H1 (cell line): Measurements from ENCODE around the gene CARD14. TPM values are rescaled to one million over a fixed set of nuclear protein-coding genes. Genes with fewer than 3 reads are reported as not detected.

Experiments used
- CTCF ChIA-PET: fragments of 300-600 bp; sonication (Branson Sonifier 250); formaldehyde crosslinking; loops from one replicate; lab custom pipeline; 2021; ENCODE audit not compliant: partially characterized antibody; lab: Charles Lee
- POLR2A ChIA-PET: fragments of 300-600 bp; sonication (Branson Sonifier 250); formaldehyde crosslinking; loops from one replicate; lab custom pipeline; 2021; ENCODE audit warnings: inconsistent platforms; ENCODE audit not compliant: partially characterized antibody; lab: Charles Lee
- DNase-seq, 2 experiments: peaks; one replicate each; pipeline versions ENCODE4 v3.0.0 to v3.0.0-alpha.2; 2010 to 2022; ENCODE audit warnings: low spot score in 2 of 2, low read depth in 1 of 2, mixed read lengths in 1 of 2
- FAIRE-seq: peaks from 2 replicates; lab custom pipeline; 2011; peaks lifted over from hg19 to GRCh38; lab: Jason Lieb, UNC
- H2AFZ ChIP-seq: 2 replicates; pipeline ENCODE4 v1.8.1; 2012; ENCODE audit warnings: low read length, inconsistent platforms
- H2AK5ac ChIP-seq: 2 replicates; pipeline ENCODE4 v1.6.1; 2013; ENCODE audit warnings: low read depth, low read length
- H2BK120ac ChIP-seq: replicated peaks from 2 replicates; pipeline ENCODE3; 2013; ENCODE audit warnings: low read depth, low read length, inconsistent platforms
- H2BK12ac ChIP-seq: 2 replicates; pipeline ENCODE4 v1.6.1; 2013; ENCODE audit warnings: low read depth, low read length
- H2BK15ac ChIP-seq: 2 replicates; pipeline ENCODE4 v1.6.1; 2013; ENCODE audit warnings: low read length
- H2BK20ac ChIP-seq: 2 replicates; pipeline ENCODE4 v1.6.1; 2013; ENCODE audit warnings: low read length
- H2BK5ac ChIP-seq: 2 replicates; pipeline ENCODE4 v1.6.1; 2013; ENCODE audit warnings: low read depth, low read length
- H3K14ac ChIP-seq: 2 replicates; pipeline ENCODE4 v1.6.1; 2013; ENCODE audit warnings: inconsistent platforms; ENCODE audit not compliant: insufficient read length
- H3K18ac ChIP-seq: 2 replicates; pipeline ENCODE4 v1.6.1; 2013; ENCODE audit warnings: low read length; ENCODE audit errors: extremely low read depth
- H3K23ac ChIP-seq: 2 replicates; pipeline ENCODE4 v1.6.1; 2013; ENCODE audit warnings: inconsistent platforms; ENCODE audit not compliant: insufficient read length
- H3K23me2 ChIP-seq: 2 replicates; pipeline ENCODE4 v1.6.1; 2013; ENCODE audit warnings: low read depth, low read length
- H3K27ac ChIP-seq: 2 replicates; pipeline ENCODE4 v1.6.1; 2011; ENCODE audit warnings: low read depth, low read length, inconsistent platforms
- H3K27me3 ChIP-seq, 4 experiments: replicated peaks in 1 of 4; 1 replicate in 1 of 4; 2 replicates in 3 of 4; pipeline versions ENCODE4 v1.6.1 to v1.8.1; 2011 to 2013; ENCODE audit warnings: low read length in 3 of 4, mild to moderate bottlenecking in 3 of 4, inconsistent platforms in 2 of 4, mixed read lengths in 2 of 4, moderate library complexity in 1 of 4; ENCODE audit not compliant: control insufficient read depth in 3 of 4, insufficient read depth in 3 of 4; ENCODE audit errors: extremely low read depth in 1 of 4
- H3K36me3 ChIP-seq, 4 experiments: 2 replicates each; pipeline versions ENCODE4 v1.6.1 to v1.8.1; 2011 to 2013; ENCODE audit warnings: mild to moderate bottlenecking in 4 of 4, low read length in 3 of 4, moderate library complexity in 2 of 4, control low read depth in 1 of 4, inconsistent platforms in 1 of 4; ENCODE audit not compliant: insufficient read depth in 4 of 4, control insufficient read depth in 2 of 4
- H3K4ac ChIP-seq: replicated peaks from 2 replicates; pipeline ENCODE3; 2013; ENCODE audit warnings: low read length, low read depth, mixed read lengths, inconsistent platforms; ENCODE audit not compliant: insufficient read length
- H3K4me1 ChIP-seq, 4 experiments: replicated peaks in 1 of 4; 1 replicate in 1 of 4; 2 replicates in 3 of 4; pipeline versions ENCODE4 v1.6.1 to v1.8.1; 2011 to 2013; ENCODE audit warnings: low read length in 3 of 4, inconsistent platforms in 2 of 4, mixed read lengths in 1 of 4; ENCODE audit not compliant: insufficient read depth in 4 of 4, control insufficient read depth in 3 of 4
- H3K4me2 ChIP-seq, 2 experiments: 2 replicates each; pipeline versions ENCODE4 v1.6.1 to v1.8.1; 2011 to 2013; ENCODE audit warnings: low read depth in 2 of 2, low read length in 2 of 2, control low read depth in 1 of 2, inconsistent platforms in 1 of 2, mild to moderate bottlenecking in 1 of 2; ENCODE audit not compliant: insufficient read depth in 1 of 2
- H3K4me3 ChIP-seq, 4 experiments: fragments of 200-600, 300-600 bp in 1 of 4; sonication (generic), shearing (Covaris generic), sonication (Bioruptor Twin) in 1 of 4; 2 replicates each; pipeline versions ENCODE4 v1.5.1 to v1.8.1; 2011 to 2016; ENCODE audit warnings: low read length in 4 of 4, low read depth in 3 of 4, control low read depth in 2 of 4, inconsistent platforms in 2 of 4, mild to moderate bottlenecking in 2 of 4, mixed read lengths in 1 of 4, moderate library complexity in 1 of 4; ENCODE audit not compliant: insufficient read depth in 2 of 4; ENCODE audit errors: extremely low read depth in 1 of 4
- H3K56ac ChIP-seq: replicated peaks from 2 replicates; pipeline ENCODE3; 2013; ENCODE audit warnings: low read depth, mild to moderate bottlenecking, mixed read lengths, low read length, inconsistent platforms; ENCODE audit not compliant: insufficient read length
- H3K79me1 ChIP-seq: 2 replicates; pipeline ENCODE4 v1.6.1; 2013; ENCODE audit warnings: low read depth, low read length, control low read depth
- H3K79me2 ChIP-seq, 2 experiments: 2 replicates each; pipeline versions ENCODE4 v1.6.1 to v1.8.1; 2012 to 2013; ENCODE audit warnings: low read length in 2 of 2, mild to moderate bottlenecking in 2 of 2, inconsistent platforms in 1 of 2; ENCODE audit not compliant: insufficient read depth in 2 of 2, control insufficient read depth in 1 of 2
- H3K9ac ChIP-seq, 4 experiments: replicated peaks in 1 of 4; 1 replicate in 1 of 4; 2 replicates in 3 of 4; pipeline versions ENCODE4 v1.6.1 to v1.8.1; 2011 to 2013; ENCODE audit warnings: low read depth in 3 of 4, low read length in 3 of 4, control low read depth in 2 of 4, mild to moderate bottlenecking in 2 of 4, moderate library complexity in 2 of 4, inconsistent platforms in 1 of 4; ENCODE audit errors: extremely low read depth in 1 of 4
- H3K9me3 ChIP-seq, 2 experiments: 2 replicates each; pipeline versions ENCODE4 v1.6.1 to v1.8.1; 2012 to 2013; ENCODE audit warnings: mild to moderate bottlenecking in 2 of 2, moderate library complexity in 2 of 2, control low read depth in 1 of 2, inconsistent platforms in 1 of 2, low read depth in 1 of 2, low read length in 1 of 2, mixed read lengths in 1 of 2; ENCODE audit not compliant: insufficient read depth in 2 of 2
- H4K20me1 ChIP-seq, 2 experiments: replicated peaks in 1 of 2; 2 replicates each; pipeline versions ENCODE3 to v1.8.1; 2011 to 2013; ENCODE audit warnings: inconsistent platforms in 2 of 2, low read length in 2 of 2, mild to moderate bottlenecking in 1 of 2; ENCODE audit not compliant: insufficient read depth in 2 of 2, control insufficient read depth in 1 of 2
- H4K5ac ChIP-seq: 2 replicates; pipeline ENCODE4 v1.6.1; 2013; ENCODE audit warnings: low read length, low read depth, mixed read lengths, inconsistent platforms; ENCODE audit not compliant: insufficient read length
- H4K8ac ChIP-seq: 2 replicates; pipeline ENCODE4 v1.8.0; 2013; ENCODE audit warnings: mild to moderate bottlenecking, moderate library complexity, low read length, inconsistent platforms; ENCODE audit not compliant: insufficient read depth; ENCODE audit errors: extremely low read depth
- H4K91ac ChIP-seq: replicated peaks from 2 replicates; pipeline ENCODE3; 2013; ENCODE audit warnings: low read length, mixed read lengths, inconsistent platforms; ENCODE audit not compliant: insufficient read length
- KDM4A ChIP-seq: IDR thresholded peaks from one replicate; pipeline ENCODE4 v1.7.1; 2012; ENCODE audit warnings: low read depth, mild to moderate bottlenecking, moderate library complexity, low read length, inconsistent platforms; ENCODE audit not compliant: severe bottlenecking
- WGBS, 2 experiments: shearing (Covaris generic) in 1 of 2; methylation state at CpG; one replicate each; pipeline versions ENCODE4 v1.1.6 to v1.1.7; 2013 to 2015; ENCODE audit warnings: low lambda C conversion rate in 2 of 2, mixed read lengths in 2 of 2, inconsistent platforms in 1 of 2, low coverage in 1 of 2, missing lambda C conversion rate in 1 of 2; ENCODE audit not compliant: insufficient replicate concordance in 2 of 2, insufficient coverage in 1 of 2, insufficient read length in 1 of 2; ENCODE audit errors: extremely low coverage in 1 of 2, missing lambda C conversion rate in 1 of 2; 5-methylcytosine and 5-hydroxymethylcytosine counted together
- polyA plus RNA-seq, 7 experiments: library from polyadenylated mRNA; depleted of rRNA in 3 of 7; stranded (reverse) in 5 of 7; unstranded in 2 of 7; fragments of >200 nt in 5 of 7; fragments of 200-250 nt in 2 of 7; gene quantifications; 1 replicate in 5 of 7; 2 replicates in 1 of 7; 4 replicates in 1 of 7; pipeline versions ENCODE4 v1.2.1 to v1.2.3, GENCODE V29; 2011 to 2013; ENCODE audit warnings: missing spikeins in 2 of 7, mixed read lengths in 2 of 7
- total RNA-seq: library from RNA; stranded (reverse); fragmentation: NEBNext Ultra II Directional; extraction: Animal tissue kit (Norgen Biotek cat#: 25700); gene quantifications from 2 replicates; pipeline ENCODE4 v1.2.1, GENCODE V29; 2021

The CARD14 gene
- total and polyA plus RNA-seq, 2 of the 8 experiments (the other 6 are each of a cell fraction or from before 2014, with no cell fraction given): 0.08 TPM; not detected in 1

DNA sequence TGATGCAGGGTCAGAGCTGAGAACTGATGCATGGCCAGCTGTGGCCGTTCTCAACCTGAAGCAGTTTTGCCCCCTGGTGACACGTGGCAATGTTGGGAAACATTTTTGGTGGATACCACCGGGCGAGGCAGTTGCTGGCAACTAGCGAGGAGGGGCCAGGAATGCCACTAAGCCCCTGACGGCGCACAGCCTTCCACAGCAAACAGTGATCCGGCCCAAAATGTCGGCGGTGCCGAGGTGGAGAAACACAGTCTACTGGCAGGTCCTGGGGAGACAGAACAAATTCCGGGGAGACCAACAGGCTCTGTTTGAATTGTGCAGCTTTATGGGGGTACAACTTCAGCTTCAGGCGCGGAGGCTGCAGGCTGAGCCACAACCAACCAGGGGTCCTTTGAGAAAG is 58.6 kb downstream of the CARD14 start:
- Histone ChIP-seq H3K9ac (no peak overlapping the region), H3K27ac (no peak overlapping the region), H3K23ac (no peak overlapping the region), H3K79me2 (no peaks in the 10 kb centered on the region), H3K36me3 (peaks cover 0 to 6% (median 1%) of the 10 kb centered on the region in 4 experiments; a peak in 2 of 8 replicates), H2BK12ac (no peak overlapping the region), H4K91ac (no peak overlapping the region), H3K56ac (no peak overlapping the region), H3K4me2 (no peak overlapping the region), H3K4me3 (no peak overlapping the region), H4K8ac (no peak overlapping the region; the same call in 1 of the 2 replicates), H4K20me1 (peaks cover 2% of the 10 kb centered on the region in 2 experiments), H3K18ac (no peak overlapping the region), H3K4ac (no peak overlapping the region), H3K23me2 (peaks cover 3% of the 10 kb centered on the region; the same call in 1 of the 2 replicates), H2BK15ac (no peak overlapping the region), H2AFZ (no peak overlapping the region), H2BK5ac (no peak overlapping the region), H3K79me1 (0 out of 2 replicates have a peak, but pooled peaks cover 2% of the 10 kb centered on the region), H4K5ac (no peak overlapping the region), H3K9me3 (peaks cover 0 to 6% of the 10 kb centered on the region in 2 experiments; a peak in 1 of 4 replicates), H2BK120ac (no peak overlapping the region)
- WGBS, 2 experiments: 88% methylated on average over 14 of the region's 14 CpGs; no CpG with 5 or more reads in 1 of the 2 experiments
- FAIRE-seq (no peak), DNase-seq (no peak)
- POLR2A ChIA-PET: interaction anchor here (0.6 to 4.6 kb wide), 5 partner anchors 8 to 81 kb away, joined by 3 to 19 read pairs (median 3); partner anchors contain the start of genes RNF213, SGSH and SLC26A11
- TF ChIP-seq KDM4A: no peak
- TF ChIP-seq, all 59 proteins: peak for 0
- H2BK20ac ChIP-seq: no peak overlapping the region
- no peak overlapping the region for H3K14ac ChIP-seq
- H3K27me3 ChIP-seq: no peaks in the 10 kb centered on the region
- CTCF ChIA-PET: interaction anchor here (0.7 to 1.9 kb wide), 5 partner anchors 10 to 37 kb away, joined by 4 to 5 read pairs (median 4); no protein-coding TSS in a partner anchor
- H3K4me1 ChIP-seq: peaks cover 0 to 16% (median 6%) of the 10 kb centered on the region in 4 experiments; a peak in 6 of 7 replicates
- no peak overlapping the region for H2AK5ac ChIP-seq
